OCI-LY1 (cell line): Measurements from ENCODE around the gene DLGAP4.

ENCODE experiments used
- CTCF ChIP-seq: fragments of 200-600 bp; sonication (generic), shearing (Covaris generic); IDR thresholded peaks from 2 replicates; pipeline ENCODE4 v1.5.1; 2017; ENCODE audit warnings: mild to moderate bottlenecking, antibody characterized with exemption, low read length, moderate library complexity, mixed read lengths
- EZH2 ChIP-seq: fragments of 200-600 bp; sonication (generic), shearing (Covaris generic); IDR thresholded peaks from 2 replicates; pipeline ENCODE4 v1.8.0; 2017; ENCODE audit warnings: borderline replicate concordance, mixed run types, mild to moderate bottlenecking, antibody characterized with exemption, low read length, moderate library complexity, mixed read lengths

- TF ChIP-seq EZH2 (no peak), CTCF (no peak)
Observed at GRCh38 chr20:36542516-36543183, 236.5 kb downstream of the DLGAP4 start.
